ENCODE results near the gene RHCE. TPM values are rescaled to one million over a fixed set of nuclear protein-coding genes. Genes with fewer than 3 reads are reported as not detected.
"Not testable (repeated sequence)": the region's sequence is repeated elsewhere in the genome, so short reads cannot be mapped to it uniquely, and the experiment has no call there.

Gene RHCE
- 0.10 TPM in 1 of 2 replicates, not detected in the other for total RNA-seq (2014; rRNA removed; shearing (Covaris generic))

DNA sequence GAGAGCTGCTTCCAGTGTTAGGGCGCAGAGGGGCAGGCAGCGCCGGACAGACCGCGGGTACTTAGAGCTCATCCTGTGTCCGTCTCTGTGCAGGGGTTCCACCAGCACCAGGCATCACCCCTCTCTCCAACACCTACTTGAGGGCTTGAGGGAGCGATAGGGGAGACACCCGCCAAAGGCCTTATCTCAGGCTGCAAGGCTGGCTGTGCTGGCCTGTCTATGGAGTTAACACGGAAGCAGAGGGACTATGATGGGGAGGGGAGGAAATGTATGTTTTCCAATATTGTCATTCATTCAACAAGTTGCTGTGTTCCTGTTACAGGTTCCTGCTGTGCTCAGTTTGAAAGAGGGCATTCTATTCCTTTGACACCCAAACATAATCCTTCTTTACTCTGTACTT is at the start of gene RHCE:
TSS of gene RHCE (minus strand) at position 111 of the 400 bp plus-strand sequence. CDS start at position 72, 39 bp downstream.
- not testable (repeated sequence) for DNase-seq (ENCODE audit: low spot score)

DNA sequence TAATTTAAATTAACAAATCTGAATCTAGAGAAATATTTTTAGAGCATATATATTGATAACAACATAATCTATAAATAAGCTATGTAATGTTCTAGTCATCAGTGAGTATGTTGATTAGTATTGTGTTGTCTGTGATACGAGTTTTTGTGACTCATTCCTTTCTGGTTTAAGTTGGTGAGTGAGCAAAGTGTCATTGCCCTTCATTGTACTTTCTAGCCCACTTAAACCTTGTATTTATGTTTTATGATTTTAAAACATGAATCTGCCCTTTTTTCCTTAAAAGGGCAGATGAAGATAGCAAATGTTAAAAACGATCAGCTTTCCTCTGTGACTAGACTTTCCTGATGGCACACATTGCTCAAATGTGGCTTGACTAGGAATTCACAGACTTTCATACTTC is 48.6 kb upstream of the RHCE start:
- no peak for DNase-seq (ENCODE audit: low spot score)

GRCh38 chr1:25468033-25468432 is 47.4 kb upstream of the RHCE start:
- DNase-seq (ENCODE audit: low spot score) = no peak

DNA sequence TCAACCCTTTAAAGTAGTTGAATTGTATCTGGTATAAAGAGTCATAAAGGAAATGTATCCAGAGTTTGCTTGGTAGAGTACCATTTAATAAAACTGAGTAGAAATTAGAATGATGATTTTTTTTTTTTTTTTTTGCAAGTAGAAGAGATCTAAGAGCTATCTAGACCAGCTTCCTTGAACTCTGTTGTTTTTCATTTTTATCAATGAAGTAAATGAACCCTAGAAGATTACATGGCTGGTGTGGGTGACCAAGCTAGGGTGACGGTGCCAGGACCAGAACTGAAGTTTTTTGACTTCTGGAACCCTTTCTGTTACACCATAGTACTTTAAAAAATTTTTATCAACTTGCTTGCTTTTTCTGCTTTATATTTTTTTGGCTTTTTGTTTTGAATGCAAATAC is 47.0 kb upstream of the RHCE start:
- DNase-seq (ENCODE audit: low spot score) = no peak

GRCh38 chr1:25467193-25467592 is 46.6 kb upstream of the RHCE start:
- no peak for DNase-seq (ENCODE audit: low spot score)

GRCh38 chr1:25462732-25463131 is 42.1 kb upstream of the RHCE start:
- DNase-seq (ENCODE audit: low spot score) = no peak

- no peak for DNase-seq (ENCODE audit: low spot score)
These were observed 41.2 kb upstream of the RHCE start for GRCh38 chr1:25461849-25462248.

GRCh38 chr1:25460816-25461215 is 40.2 kb upstream of the RHCE start:
- not testable (repeated sequence) for DNase-seq (ENCODE audit: low spot score)

DNA sequence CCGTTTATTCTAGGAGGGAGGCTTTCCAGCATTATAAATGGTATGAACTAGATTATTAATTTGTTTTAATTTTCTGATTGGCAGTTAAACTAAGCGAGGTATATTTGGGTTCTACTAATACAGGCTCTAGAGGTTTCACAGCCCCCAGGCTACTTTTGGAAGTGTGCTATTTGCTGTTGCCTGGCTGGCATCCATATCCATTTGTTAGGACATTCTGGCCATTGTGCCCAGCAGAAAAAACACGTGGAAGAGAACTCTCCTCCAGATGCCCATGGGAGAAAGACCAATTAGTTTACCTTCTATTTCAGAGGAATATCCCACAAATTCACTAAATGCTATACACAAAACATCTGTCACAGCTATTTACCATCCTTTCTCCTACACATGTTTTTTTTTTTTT is 39.4 kb upstream of the RHCE start:
- DNase-seq (ENCODE audit: low spot score) = no peak

DNA sequence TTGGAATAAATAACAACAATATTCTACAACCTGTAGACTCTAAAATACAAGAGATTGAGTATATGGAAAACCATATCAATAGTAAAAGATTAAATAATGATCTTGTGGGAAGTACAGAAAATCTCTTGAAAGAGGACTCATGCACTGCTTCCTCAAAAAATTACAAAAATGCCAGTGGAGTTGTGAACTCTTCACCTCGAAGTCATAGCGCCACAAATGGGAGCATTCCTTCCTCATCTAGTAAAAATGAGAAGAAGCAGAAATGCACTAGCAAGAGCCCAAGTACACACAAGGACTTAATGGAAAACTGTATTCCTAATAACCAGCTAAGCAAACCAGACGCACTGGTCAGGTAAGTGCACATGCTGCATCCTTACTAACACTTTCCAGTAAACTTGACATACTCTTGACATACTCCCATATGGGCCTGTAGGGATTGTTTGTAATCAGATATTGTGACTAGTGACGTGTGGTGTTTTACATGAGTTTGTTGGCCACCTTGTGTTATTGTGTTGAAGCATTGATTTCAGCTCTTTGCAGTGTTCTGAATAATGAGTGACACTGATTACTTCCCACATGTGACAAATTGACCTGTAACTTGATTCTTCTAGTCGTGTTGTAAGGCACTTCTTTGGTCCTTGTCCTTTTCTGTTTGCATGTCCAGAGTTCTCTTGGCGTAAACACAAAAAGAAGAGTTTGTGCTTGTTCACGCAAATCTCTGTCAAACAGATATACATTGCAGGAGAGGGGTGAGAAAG is 38.1 kb upstream of the RHCE start:
- DNase-seq (ENCODE audit: low spot score) = no peak

GRCh38 chr1:25456502-25456901 is 35.9 kb upstream of the RHCE start:
- no peak for DNase-seq (ENCODE audit: low spot score)

- no peak for DNase-seq (ENCODE audit: low spot score)
These were observed 31.3 kb upstream of the RHCE start for GRCh38 chr1:25451908-25452307.

GRCh38 chr1:25450891-25451290 is 30.3 kb upstream of the RHCE start:
- DNase-seq (ENCODE audit: low spot score) = no peak

DNA sequence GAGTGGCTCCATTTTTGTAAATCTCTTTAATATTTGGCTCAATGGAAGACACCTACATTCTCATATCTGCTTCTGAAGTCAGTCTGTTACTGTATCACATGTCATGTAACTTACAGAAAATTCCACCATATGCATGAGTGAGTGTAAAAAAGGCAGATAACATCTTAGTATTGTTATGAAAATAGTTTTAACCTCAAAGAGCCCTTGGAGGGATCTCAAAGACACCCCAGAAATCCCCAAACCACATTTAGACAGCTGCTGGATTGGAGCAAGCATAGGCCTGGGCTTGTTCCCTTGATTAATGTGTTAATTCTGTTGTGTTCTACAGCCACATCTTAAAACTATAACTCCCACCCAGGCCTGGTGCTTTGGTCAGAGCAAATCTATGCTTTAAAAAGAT is 26.9 kb upstream of the RHCE start:
- DNase-seq (ENCODE audit: low spot score) = no peak

DNA sequence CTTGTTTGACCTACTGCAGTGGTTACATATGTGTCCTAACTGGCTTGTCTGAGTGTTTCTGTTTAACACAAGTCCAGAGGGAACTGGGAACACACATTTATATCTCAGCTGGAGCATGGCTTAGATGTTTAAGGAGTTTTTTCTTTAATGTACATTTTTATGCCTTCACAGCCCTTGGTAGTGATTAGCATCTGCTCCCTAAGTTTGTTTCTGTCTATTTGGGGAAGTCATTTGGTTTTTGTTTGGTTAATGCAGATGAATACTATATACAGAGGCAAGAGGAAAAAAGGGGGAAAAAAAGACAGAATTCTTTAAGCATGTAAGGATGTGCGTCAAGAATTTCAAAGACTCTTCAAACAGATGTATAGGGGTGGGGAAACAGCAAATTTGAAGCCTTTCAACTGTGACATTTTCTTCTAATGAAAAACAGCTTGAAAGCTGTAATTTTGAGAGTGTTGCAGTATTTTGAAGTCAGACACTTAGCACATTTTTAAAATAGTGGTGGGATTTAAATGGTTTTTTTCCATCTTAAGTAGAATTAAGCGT is 25.4 kb upstream of the RHCE start:
- DNase-seq (ENCODE audit: low spot score) = no peak

DNA sequence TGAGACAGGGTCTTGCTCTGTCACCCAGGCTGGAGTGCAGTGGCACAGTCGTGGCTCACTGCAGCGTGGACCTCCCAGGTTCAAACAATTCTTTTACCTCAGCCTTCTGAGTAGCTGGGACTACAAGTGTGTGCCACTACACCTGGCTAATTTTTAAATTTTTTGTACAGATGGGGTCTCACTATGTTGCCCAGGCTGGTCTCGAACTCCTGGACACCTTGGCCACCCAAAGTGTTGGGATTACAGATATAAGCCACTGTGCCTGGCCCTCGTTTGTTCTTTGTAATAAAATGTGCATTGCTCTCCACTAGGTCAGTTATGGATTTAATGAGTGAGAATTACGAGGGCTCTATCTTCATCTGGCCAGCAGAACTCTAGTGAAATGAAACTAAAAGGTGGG is 24.0 kb upstream of the RHCE start:
- not testable (repeated sequence) for DNase-seq (ENCODE audit: low spot score)

DNA sequence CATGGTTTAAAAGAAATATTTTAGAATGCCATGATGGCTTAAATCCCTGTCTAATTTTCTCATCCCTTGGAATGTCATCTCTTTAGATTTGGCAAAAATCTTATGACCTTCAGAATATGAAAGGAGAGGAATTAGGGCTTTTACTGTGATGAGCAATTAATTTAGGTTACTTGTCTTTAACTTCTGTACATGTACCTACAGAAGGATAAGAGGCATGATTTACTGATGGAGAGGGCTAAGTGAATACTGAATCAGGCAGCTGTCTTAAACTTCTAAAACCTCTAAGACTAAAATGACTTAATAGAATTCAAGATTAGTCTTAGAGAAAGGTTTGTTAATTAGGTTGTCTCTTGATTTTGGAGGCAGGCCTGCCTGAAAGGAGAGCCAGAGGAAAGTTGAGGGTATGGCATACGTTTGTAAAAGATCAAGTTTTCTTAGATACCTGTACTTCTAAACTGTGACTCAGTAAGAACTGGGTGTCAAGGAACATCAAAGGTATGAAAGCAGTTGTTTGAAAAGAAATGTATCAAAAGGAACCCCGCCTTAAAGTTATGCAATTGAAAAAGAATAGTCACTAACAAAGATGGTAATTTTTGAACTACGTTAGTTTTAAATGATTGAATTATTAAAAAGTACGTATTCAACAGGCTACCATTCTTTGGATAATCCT is 22.5 kb upstream of the RHCE start:
- DNase-seq (ENCODE audit: low spot score) = no peak

GRCh38 chr1:25442178-25442577 is 21.6 kb upstream of the RHCE start:
- no peak for DNase-seq (ENCODE audit: low spot score)

DNA sequence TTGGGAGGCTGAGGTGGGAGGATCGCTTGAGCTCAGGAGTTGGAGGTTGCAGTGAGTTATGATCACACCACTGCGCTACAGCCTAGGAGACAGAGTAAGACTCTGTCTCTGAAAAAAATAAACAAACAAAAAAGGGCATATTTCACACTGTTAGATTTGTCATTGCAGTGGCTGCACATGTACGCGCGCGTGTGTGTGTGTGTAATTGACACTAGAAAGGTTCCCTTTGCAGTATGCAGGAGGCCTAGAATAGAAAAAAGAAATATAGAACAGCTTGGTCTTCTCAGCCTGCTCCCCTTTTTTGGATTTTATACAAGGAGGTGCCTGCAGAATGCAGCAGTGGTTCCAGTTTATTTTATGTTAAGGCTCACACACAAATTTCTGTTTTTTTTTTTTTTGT is 18.7 kb upstream of the RHCE start:
- DNase-seq (ENCODE audit: low spot score) = no peak

- DNase-seq (ENCODE audit: low spot score) = no peak
These were observed 17.0 kb upstream of the RHCE start for GRCh38 chr1:25437672-25438071.

DNA sequence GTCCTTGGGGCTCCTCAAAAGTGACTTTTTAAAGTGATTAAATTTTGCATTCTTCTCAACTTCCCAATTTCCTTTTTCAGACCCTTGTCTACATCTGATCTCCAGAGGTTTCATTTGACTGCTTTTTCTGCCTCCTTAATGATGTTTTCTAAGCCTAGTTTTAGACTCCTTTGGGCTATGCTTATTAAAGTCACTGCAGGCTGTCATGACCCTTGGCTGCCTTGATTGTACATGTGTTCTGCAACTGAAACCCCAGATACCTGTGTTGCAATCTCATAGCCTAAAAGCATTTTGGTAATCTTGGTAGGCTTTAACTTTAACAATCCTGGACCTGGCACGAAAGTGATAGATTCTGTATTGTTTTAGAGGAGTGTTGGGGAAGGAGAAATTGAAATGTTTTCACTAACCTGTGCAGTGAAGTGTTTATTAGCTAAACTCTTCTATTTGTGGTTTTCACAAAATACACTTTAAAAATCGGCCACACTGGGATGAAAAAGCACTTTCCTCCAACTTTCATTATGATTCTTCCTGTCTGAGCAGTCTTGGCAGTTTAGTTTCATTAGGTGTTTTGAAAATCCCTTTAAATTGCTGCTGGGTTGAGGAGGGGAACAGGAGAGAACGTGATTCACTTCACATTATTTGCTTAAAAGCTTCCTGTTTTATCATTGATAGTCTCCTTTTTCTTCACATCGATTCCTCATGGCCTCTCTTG is 14.9 kb upstream of the RHCE start:
- DNase-seq (ENCODE audit: low spot score) = no peak

GRCh38 chr1:25433389-25434186 is 13.0 kb upstream of the RHCE start:
- no peak for DNase-seq (ENCODE audit: low spot score)
